Measurements from ENCODE around the gene FN3KRP. TPM values are rescaled to one million over a fixed set of nuclear protein-coding genes. Genes with fewer than 3 reads are reported as not detected.
"Not testable (repeated sequence)": the region's sequence is repeated elsewhere in the genome, so short reads cannot be mapped to it uniquely, and the experiment has no call there.

FN3KRP gene
- total RNA-seq, 2 donors from 2014 or later = 9.8 to 15.6 TPM

- H3K36me3 ChIP-seq = peaks cover 15% of the 10 kb centered on the region
- H3K27ac ChIP-seq = no peak overlapping the region
- DNase-seq (ENCODE audit: low spot score) = no peak
- ATAC-seq (ENCODE audit: insufficient number of reproducible peaks, low FRiP score, low read depth) = no peak
- TF ChIP-seq, protein P1, sequence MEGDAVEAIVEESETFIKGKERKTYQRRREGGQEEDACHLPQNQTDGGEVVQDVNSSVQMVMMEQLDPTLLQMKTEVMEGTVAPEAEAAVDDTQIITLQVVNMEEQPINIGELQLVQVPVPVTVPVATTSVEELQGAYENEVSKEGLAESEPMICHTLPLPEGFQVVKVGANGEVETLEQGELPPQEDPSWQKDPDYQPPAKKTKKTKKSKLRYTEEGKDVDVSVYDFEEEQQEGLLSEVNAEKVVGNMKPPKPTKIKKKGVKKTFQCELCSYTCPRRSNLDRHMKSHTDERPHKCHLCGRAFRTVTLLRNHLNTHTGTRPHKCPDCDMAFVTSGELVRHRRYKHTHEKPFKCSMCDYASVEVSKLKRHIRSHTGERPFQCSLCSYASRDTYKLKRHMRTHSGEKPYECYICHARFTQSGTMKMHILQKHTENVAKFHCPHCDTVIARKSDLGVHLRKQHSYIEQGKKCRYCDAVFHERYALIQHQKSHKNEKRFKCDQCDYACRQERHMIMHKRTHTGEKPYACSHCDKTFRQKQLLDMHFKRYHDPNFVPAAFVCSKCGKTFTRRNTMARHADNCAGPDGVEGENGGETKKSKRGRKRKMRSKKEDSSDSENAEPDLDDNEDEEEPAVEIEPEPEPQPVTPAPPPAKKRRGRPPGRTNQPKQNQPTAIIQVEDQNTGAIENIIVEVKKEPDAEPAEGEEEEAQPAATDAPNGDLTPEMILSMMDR (IDR thresholded peaks at IDR 0.05) = peak; percentile 34
- no peaks in the 10 kb centered on the region for H3K27me3 ChIP-seq (replicated peaks; ENCODE audit: insufficient read depth)
- H3K4me1 ChIP-seq (ENCODE audit: control insufficient read depth in 1 of 2, low read depth in 2 of 2) = no peaks in the 10 kb centered on the region
- no peak overlapping the region for H3K4me3 ChIP-seq
- H3K9me3 ChIP-seq = no peaks in the 10 kb centered on the region
Observed at GRCh38 chr17:82767041-82767754, 50.7 kb downstream of the FN3KRP start.

- Histone ChIP-seq H3K4me1 (ENCODE audit: control insufficient read depth in 1 of 2, low read depth in 2 of 2) (no peaks in the 10 kb centered on the region), H3K27ac (no peak overlapping the region), H3K27me3 (replicated peaks; ENCODE audit: insufficient read depth) (no peaks in the 10 kb centered on the region), H3K36me3 (peaks cover 13% of the 10 kb centered on the region), H3K4me3 (no peak overlapping the region), H3K9me3 (no peaks in the 10 kb centered on the region)
- ATAC-seq (ENCODE audit: insufficient number of reproducible peaks, low FRiP score, low read depth) = no peak
- TF ChIP-seq, protein P1 (IDR thresholded peaks at IDR 0.05) = no peak
- no peak for DNase-seq (ENCODE audit: low spot score)
Observed at GRCh38 chr17:82769041-82769440, 52.5 kb downstream of the FN3KRP start.

GRCh38 chr17:82772026-82772425, 55.5 kb downstream of the FN3KRP start:
- Histone ChIP-seq H3K4me3 (no peak overlapping the region), H3K36me3 (peaks cover 7% of the 10 kb centered on the region), H3K27ac (no peak overlapping the region), H3K27me3 (replicated peaks; ENCODE audit: insufficient read depth) (no peaks in the 10 kb centered on the region), H3K4me1 (ENCODE audit: control insufficient read depth in 1 of 2, low read depth in 2 of 2) (no peaks in the 10 kb centered on the region), H3K9me3 (no peaks in the 10 kb centered on the region)
- DNase-seq (ENCODE audit: low spot score) (no peak), ATAC-seq (ENCODE audit: insufficient number of reproducible peaks, low FRiP score, low read depth) (no peak)
- TF ChIP-seq, protein P1 (IDR thresholded peaks at IDR 0.05) = no peak

DNA sequence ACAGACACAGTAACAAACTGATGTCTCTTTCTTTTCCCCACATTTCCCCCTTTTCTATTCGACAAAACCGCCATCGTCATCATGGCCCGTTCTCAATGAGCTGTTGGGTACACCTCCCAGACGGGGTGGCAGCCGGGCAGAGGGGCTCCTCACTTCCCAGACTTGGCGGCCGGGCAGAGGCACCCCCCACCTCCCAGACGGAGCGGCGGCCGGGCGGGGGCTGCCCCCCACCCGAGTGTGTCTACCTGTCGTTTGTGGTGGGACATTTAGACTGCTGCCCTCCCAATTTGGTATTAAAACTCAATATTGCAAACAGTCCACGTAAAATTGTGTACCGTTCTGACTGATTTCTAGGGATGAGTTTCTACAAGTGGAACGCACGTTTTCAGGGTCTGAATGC, 58.0 kb downstream of the FN3KRP start:
- not testable (repeated sequence) for DNase-seq (ENCODE audit: low spot score); H3K27ac ChIP-seq; ATAC-seq (ENCODE audit: insufficient number of reproducible peaks, low FRiP score, low read depth); H3K27me3 ChIP-seq (replicated peaks; ENCODE audit: insufficient read depth); H3K9me3 ChIP-seq; H3K36me3 ChIP-seq; H3K4me1 ChIP-seq (ENCODE audit: control insufficient read depth in 1 of 2, low read depth in 2 of 2)
- H3K4me3 ChIP-seq = peak overlapping the region; percentile 60

DNA sequence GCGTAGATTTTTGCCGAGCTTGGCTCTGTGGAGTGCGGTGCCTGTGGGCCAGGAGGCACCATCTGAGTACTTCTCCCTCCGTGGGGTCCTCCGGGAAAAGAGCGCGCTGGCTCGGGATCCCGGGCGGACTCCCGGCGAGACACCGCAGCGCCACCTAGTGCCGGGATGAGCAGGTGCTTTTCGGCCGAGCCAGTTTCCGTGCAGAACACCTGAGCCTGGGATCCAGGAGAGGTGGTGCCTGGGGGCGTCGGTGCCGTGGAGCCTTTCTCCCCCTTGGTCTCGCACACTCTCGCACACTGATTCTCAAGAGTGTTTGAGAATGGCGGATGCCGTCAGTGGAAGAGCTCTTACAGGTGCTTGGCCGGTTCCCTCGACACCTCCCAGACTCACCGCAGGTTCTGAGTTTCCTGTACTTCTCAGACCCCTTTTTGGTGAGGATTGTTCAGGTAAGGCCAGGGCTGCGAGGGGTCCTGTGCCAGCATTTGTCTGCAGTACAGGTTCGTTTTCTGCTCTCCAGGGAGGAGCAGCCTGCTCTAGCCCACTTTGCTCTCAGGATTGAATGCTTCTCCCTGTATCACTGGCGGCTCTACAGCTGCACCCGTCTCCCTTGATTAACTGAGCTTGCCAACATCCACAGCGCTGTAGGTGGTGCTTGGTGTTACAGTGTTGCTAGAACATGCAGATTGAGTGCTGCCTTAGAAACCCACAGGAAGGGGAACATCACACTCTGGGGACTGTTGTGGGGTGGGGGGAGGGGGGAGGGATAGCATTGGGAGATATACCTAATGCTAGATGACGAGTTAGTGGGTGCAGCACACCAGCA, 58.7 kb downstream of the FN3KRP start:
- H3K27ac ChIP-seq = no peak overlapping the region
- peak overlapping the region; percentile 60 for H3K4me3 ChIP-seq
- no peak for ATAC-seq (ENCODE audit: insufficient number of reproducible peaks, low FRiP score, low read depth)
- no peaks in the 10 kb centered on the region for H3K27me3 ChIP-seq (replicated peaks; ENCODE audit: insufficient read depth)
- no peaks in the 10 kb centered on the region for H3K4me1 ChIP-seq (ENCODE audit: control insufficient read depth in 1 of 2, low read depth in 2 of 2)
- no peak for DNase-seq (ENCODE audit: low spot score)
- no peaks in the 10 kb centered on the region for H3K36me3 ChIP-seq
- TF ChIP-seq, protein P1 (IDR thresholded peaks at IDR 0.05) = peak; percentile 82
- no peaks in the 10 kb centered on the region for H3K9me3 ChIP-seq
